Activated naive CD8-positive, alpha-beta T cell treated with anti-CD3 and anti-CD28 coated beads, Interleukin-2, amount 50 U/mL, for 16 hours (primary cell): ENCODE results near the gene ASTN2.

Source experiments
- DNase-seq: peaks from one replicate; pipeline ENCODE4 v3.0.0-alpha.2; 2020; ENCODE audit warnings: low read depth, low spot score

ASTN2 gene

DNA sequence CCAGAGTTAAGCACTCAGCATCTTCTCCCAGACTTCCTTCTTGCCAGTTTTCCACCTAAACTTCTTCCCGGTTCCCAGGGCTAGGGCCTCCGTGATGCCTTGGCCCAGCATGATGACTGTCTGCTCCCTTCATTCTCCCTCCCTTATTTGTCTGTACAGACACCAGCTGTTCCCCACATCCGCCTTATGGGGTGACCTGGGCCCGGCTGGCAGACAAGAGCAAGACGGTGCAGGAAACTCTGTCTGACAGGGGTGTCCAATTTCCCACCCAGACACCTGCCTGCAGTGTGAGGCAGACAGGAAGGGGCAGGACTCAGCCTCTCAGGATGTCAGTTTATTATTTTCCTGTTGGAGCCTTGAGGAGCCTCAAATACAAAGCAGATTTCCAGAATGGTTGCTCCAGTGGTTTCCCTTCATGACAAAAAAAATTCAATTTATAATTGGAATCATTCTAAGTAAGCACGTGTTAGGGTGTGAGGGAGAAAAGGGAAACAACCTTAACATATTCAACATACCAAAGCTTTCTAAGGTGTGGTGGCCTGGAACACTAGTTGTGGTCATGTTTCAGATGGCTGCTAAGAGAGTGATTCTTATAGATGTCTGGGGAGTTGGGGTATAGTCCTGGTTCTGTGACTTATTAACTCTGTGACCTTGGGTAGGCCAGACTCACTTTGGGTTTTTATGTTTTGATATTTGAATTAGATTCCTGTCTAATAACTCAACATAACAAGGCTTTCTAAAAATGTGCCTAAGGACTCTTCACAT, 1026.7 kb downstream of the ASTN2 start:
- DNase-seq, result no peak

DNA sequence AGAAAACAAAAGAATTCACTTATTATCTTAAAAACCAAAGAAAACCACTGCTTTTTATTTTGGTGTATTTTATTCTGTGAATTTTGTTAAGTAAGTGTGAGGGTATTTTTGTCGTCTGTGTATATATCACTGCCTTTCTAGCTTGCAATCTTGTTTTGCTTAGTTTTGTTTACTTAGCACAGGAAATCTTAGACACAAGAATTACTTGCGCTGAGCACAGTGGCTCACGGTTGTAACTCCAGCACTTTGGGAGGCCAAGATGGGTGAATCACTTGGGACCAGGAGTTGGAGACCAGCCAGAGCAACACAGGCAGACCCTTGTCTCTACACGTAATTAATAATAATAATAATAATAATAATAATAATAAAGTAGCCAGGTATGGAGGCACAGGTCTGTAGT, 1030.9 kb downstream of the ASTN2 start:
- no peak for DNase-seq

DNA sequence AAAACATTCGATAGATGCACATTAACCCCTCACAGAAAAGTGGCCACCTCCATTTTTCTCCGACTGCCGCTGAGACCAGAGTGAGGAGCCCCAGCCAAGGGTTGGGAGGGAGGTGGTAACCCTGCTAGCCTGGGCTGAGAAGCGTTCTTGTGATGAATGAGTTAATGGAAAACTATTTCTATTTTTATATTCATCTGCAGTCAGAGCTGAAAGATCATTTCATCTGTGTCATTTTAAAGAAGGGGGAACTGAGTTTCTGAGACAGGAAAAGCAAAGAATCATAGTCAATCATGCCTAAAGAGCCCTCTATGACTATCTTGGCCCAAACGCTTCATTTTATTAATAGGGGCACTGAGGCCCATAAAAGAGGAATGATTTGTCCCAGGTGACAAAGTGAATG, 1031.7 kb downstream of the ASTN2 start:
- DNase-seq, result no peak

DNA sequence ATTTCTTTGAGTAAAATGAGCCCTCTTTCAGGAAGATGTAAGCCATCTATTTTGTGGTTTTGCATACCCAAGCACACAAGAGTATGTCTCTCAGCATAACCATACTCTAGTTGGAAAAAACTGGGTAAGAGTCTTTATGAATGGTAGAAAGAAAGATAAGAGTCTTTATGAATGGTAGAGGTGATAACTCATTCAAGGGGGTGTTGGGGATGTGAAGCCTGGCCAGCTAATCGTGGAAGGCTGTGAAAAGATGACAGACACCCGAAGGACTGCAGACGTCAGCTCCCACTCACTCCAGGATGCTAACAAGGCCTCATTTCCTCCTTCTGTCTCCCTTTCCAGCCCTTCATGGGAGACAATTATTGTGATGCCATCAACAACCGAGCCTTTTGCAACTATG, 1032.8 kb downstream of the ASTN2 start:
- no peak for DNase-seq

DNA sequence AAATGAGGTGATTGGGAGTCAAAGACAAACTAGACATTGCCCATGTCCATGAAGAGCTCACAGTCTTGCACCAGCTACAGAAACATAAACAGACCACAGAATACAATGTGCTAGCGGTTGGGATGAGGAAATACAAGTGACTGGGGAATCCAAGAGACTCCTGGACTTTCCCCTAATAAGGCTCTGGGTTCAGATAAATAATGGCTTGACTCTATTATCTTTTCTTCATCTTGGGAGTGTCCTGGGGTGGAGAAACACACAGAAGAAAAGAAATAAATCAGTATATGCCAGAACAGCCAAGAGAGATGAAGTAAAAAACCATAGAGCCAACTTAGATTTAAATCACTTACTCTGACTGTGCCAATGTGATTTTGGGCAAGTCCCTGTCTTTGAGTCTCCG, 1033.5 kb downstream of the ASTN2 start:
- DNase-seq, result no peak

DNA sequence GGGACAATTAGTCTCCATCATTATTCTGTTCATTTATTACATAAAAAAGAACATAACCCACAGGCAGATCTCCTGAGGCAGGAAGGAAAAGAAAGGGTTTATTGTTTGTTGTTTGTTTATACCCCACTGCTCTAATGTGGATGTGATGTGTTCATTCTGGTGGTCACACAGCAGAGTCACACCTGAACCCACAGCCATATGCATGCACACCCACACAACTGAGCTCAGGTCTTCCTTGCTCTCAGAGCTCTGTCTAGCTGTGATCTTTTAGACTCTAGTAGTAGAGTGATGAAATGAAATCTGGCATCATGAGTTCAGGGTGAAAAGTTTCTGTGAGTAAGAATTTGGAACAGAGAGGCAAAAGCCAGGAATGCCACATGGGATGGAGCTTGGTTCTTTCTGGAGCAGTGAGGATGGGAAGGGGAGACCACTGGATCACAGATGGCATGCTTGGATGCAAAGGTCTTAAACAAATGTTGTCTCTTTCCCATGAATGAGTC, 1034.3 kb downstream of the ASTN2 start:
- DNase-seq, result no peak

DNA sequence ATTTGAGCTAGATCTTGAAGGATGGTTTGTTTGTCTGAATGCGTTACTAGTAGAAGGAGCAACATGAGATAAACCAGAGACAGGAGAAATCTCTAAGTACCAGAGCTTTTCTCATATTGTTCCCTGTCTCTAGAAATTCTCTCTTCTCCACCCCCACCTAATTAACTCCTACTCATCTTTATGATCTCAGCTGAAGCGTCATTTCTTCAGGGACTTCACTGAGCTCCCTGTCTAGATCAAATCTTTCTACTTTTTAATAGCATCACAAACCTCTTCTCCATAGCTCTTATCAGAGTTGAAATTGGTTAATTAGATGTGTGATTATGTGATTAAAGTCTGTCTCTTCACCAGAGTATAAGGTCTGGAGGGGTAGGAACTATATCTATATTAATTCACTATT, 1035.0 kb downstream of the ASTN2 start:
- DNase-seq, result no peak

DNA sequence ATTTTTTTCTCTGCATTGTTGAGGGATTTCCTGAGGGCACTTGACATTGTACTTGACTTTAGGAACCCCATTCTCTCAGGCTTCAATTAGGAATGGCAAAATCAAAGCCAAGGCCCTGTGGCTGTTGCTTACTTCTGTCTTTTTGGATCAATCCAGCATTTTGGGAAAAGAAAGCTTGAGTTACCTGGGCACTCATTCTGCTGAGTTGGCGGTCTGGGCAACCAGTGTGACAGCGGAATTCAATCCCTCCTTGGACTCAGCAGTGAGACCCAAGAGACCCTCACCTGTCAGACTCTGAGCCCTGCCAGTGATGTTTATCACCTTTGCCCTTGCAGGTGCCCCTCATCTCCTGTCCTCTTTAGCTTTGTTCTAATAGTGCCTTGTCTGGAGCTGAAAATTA, 1036.0 kb downstream of the ASTN2 start:
- DNase-seq, result no peak

DNA sequence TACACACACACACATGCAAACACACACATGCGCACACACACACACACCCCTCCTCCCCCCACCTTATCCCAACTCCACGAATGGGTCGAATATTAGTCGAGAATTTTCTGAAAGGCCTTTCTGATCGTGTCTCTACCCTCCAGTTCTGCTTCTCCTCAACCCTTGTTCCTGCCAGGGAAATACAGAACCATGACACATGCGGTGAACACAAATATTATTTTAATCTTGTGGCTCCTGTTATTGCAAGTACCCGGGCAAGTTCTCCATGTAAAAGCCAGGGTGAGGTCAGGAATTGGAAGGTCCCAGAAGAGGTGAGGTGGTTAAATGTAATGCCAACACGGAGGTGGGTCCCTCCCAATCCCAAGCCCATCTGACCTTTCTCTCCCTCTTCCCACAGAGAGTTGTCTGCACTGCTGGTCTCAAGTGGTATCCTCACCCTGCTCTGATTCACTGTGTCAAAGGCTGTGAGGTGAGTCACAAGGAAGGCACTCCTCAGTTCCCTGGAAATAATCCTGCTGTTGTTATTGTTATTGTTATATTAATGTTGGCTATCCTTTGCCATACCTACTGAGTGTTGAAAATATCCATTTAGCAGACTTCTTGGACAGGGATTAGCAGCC, 1037.6 kb downstream of the ASTN2 start:
- no peak for DNase-seq
